Erythroblast (primary cell): Measurements from ENCODE around the gene NTSR2.

Source experiments
- GATA1 ChIP-seq: IDR thresholded peaks from 2 replicates; pipeline ENCODE4 v1.6.1; 2011; ENCODE audit warnings: low read depth, mild to moderate bottlenecking, control low read depth, low read length, moderate library complexity
- POLR2A ChIP-seq: IDR thresholded peaks from 2 replicates; pipeline ENCODE4 v1.6.1; 2011; ENCODE audit warnings: mild to moderate bottlenecking, low read length

DNA sequence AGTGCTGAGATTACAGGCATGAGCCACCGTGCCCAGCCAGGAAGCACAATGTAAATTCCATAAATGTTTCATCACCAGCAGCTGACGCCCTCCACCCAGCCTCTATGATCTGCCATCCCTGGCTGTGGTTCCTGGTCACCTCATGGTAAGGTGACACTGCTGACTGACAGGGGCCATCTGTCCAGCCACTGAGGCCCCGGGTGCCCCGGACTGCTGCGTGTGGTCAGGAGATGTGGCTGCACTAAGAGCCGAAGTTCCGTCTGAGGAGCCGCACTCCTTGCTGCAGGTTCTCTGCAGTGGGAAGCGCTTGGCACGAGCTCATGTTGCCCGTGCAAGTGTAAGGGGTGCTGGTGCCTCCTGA, 10.9 kb downstream of the NTSR2 start:
- TF ChIP-seq POLR2A (no peak), GATA1 (no peak)
